ENCODE results near the gene HNRNPDL. TPM values are rescaled to one million over a fixed set of nuclear protein-coding genes. Genes with fewer than 3 reads are reported as not detected.
A peak's percentile ranks its signal among the peaks of the same experiment; 100 is the strongest.
"Not testable (repeated sequence)": the region's sequence is repeated elsewhere in the genome, so short reads cannot be mapped to it uniquely, and the experiment has no call there.

HNRNPDL gene
- total RNA-seq (100 to 1,000 TPM; 139 to 218 TPM), polyA plus RNA-seq (ENCODE audit: insufficient read length in 6 of 6) (100 to 1,000 TPM; 458 to 593 (median 518) TPM)
- long read RNA-seq, donor 1, transcript HNRNPDL-204 (7 exons, 2,404 nt): minor isoform, 62 of 482 reads
- long read RNA-seq, donor 1, transcript HNRNPDL-202 (9 exons, 1,402 nt): minor isoform, 6 of 482 reads
- long read RNA-seq, donor 1, transcript HNRNPDL-201 (8 exons, 3,781 nt): major isoform, 99 of 482 reads
- long read RNA-seq, donor 1, partial matches to known transcripts: 236 of 482 reads
- long read RNA-seq, donor 1, other reads (novel, unspliced or antisense): 77 of 482 reads
- long read RNA-seq, donor 2, transcript HNRNPDL-202 (9 exons, 1,402 nt): minor isoform, 9 of 562 reads
- long read RNA-seq, donor 2, transcript HNRNPDL-204 (7 exons, 2,404 nt): minor isoform, 45 of 562 reads
- long read RNA-seq, donor 2, transcript HNRNPDL-201 (8 exons, 3,781 nt): major isoform, 112 of 562 reads
- long read RNA-seq, donor 2, partial matches to known transcripts: 353 of 562 reads
- long read RNA-seq, donor 2, other reads (novel, unspliced or antisense): 41 of 562 reads
- long read RNA-seq, donor 3, transcript HNRNPDL-204 (7 exons, 2,404 nt): minor isoform, 64 of 265 reads
- long read RNA-seq, donor 3, transcript HNRNPDL-201 (8 exons, 3,781 nt): major isoform, 107 of 265 reads
- long read RNA-seq, donor 3, transcript HNRNPDL-202 (9 exons, 1,402 nt): minor isoform, 8 of 265 reads
- long read RNA-seq, donor 3, partial matches to known transcripts: 80 of 265 reads
- long read RNA-seq, donor 3, other reads (novel, unspliced or antisense): 5 of 265 reads
- long read RNA-seq, donor 4, transcript HNRNPDL-201 (8 exons, 3,781 nt): major isoform, 45 of 95 reads
- long read RNA-seq, donor 4, transcript HNRNPDL-207 (7 exons, 3,968 nt): minor isoform, 5 of 95 reads
- long read RNA-seq, donor 4, transcript HNRNPDL-204 (7 exons, 2,404 nt): minor isoform, 10 of 95 reads
- long read RNA-seq, donor 4, partial matches to known transcripts: 27 of 95 reads
- long read RNA-seq, donor 4, other reads (novel, unspliced or antisense): 4 of 95 reads
- long read RNA-seq, donor 5, transcript HNRNPDL-202 (9 exons, 1,402 nt): minor isoform, 6 of 232 reads
- long read RNA-seq, donor 5, transcript HNRNPDL-204 (7 exons, 2,404 nt): minor isoform, 50 of 232 reads
- long read RNA-seq, donor 5, transcript HNRNPDL-201 (8 exons, 3,781 nt): major isoform, 78 of 232 reads
- long read RNA-seq, donor 5, partial matches to known transcripts: 97 of 232 reads
- long read RNA-seq, donor 5, other reads (novel, unspliced or antisense): 0 of 232 reads
- long read RNA-seq, donor 6, transcript HNRNPDL-201 (8 exons, 3,781 nt): major isoform, 93 of 269 reads
- long read RNA-seq, donor 6, transcript HNRNPDL-202 (9 exons, 1,402 nt): minor isoform, 8 of 269 reads
- long read RNA-seq, donor 6, transcript HNRNPDL-204 (7 exons, 2,404 nt): minor isoform, 54 of 269 reads
- long read RNA-seq, donor 6, partial matches to known transcripts: 111 of 269 reads
- long read RNA-seq, donor 6, other reads (novel, unspliced or antisense): 0 of 269 reads
- long read RNA-seq, donor 7, transcript HNRNPDL-201 (8 exons, 3,781 nt): minor isoform, 50 of 232 reads
- long read RNA-seq, donor 7, transcript HNRNPDL-204 (7 exons, 2,404 nt): major isoform, 66 of 232 reads
- long read RNA-seq, donor 7, partial matches to known transcripts: 65 of 232 reads
- long read RNA-seq, donor 7, other reads (novel, unspliced or antisense): 47 of 232 reads
- long read RNA-seq, donor 8, transcript HNRNPDL-202 (9 exons, 1,402 nt): minor isoform, 9 of 297 reads
- long read RNA-seq, donor 8, transcript HNRNPDL-204 (7 exons, 2,404 nt): minor isoform, 30 of 297 reads
- long read RNA-seq, donor 8, transcript HNRNPDL-201 (8 exons, 3,781 nt): major isoform, 67 of 297 reads
- long read RNA-seq, donor 8, partial matches to known transcripts: 183 of 297 reads
- long read RNA-seq, donor 8, other reads (novel, unspliced or antisense): 7 of 297 reads
- long read RNA-seq, donor 9: 0 reads
- long read RNA-seq, donor 10, transcript HNRNPDL-201 (8 exons, 3,781 nt): major isoform, 95 of 128 reads
- long read RNA-seq, donor 10, transcript HNRNPDL-202 (9 exons, 1,402 nt): minor isoform, 8 of 128 reads
- long read RNA-seq, donor 10, partial matches to known transcripts: 17 of 128 reads
- long read RNA-seq, donor 10, other reads (novel, unspliced or antisense): 4 of 128 reads
- long read RNA-seq, donor 11, transcript HNRNPDL-202 (9 exons, 1,402 nt): minor isoform, 8 of 304 reads
- long read RNA-seq, donor 11, transcript HNRNPDL-204 (7 exons, 2,404 nt): minor isoform, 47 of 304 reads
- long read RNA-seq, donor 11, transcript HNRNPDL-201 (8 exons, 3,781 nt): major isoform, 108 of 304 reads
- long read RNA-seq, donor 11, partial matches to known transcripts: 141 of 304 reads
- long read RNA-seq, donor 11, other reads (novel, unspliced or antisense): 0 of 304 reads
- long read RNA-seq, donor 12, transcript HNRNPDL-202 (9 exons, 1,402 nt): minor isoform, 8 of 406 reads
- long read RNA-seq, donor 12, transcript HNRNPDL-204 (7 exons, 2,404 nt): minor isoform, 53 of 406 reads
- long read RNA-seq, donor 12, transcript HNRNPDL-201 (8 exons, 3,781 nt): major isoform, 68 of 406 reads
- long read RNA-seq, donor 12, partial matches to known transcripts: 226 of 406 reads
- long read RNA-seq, donor 12, other reads (novel, unspliced or antisense): 50 of 406 reads

GRCh38 chr4:82430193-82430963 is at the start of gene HNRNPDL, which contains the start of gene ENOPH1:
Gene HNRNPDL (minus strand): TSS chr4:82430462. CDS start chr4:82429690, 772 bp downstream.
Gene ENOPH1 (plus strand): TSS chr4:82430590. CDS start chr4:82430830, 240 bp downstream.
- Histone ChIP-seq H3K9me3 (no peaks in the 10 kb centered on the region), H3K36me3 (peaks cover 4 to 21% of the 10 kb centered on the region in 2 donors), H3K27ac (peak within 1 kb of the TSS; percentile 99), H3K4me3 (peak within 1 kb of the TSS; percentile 86 to 97), H3K4me1 (peaks cover 17 to 54% of the 10 kb centered on the region in 2 donors), H3K27me3 (no peaks in the 10 kb centered on the region)
- TF ChIP-seq, protein P1, sequence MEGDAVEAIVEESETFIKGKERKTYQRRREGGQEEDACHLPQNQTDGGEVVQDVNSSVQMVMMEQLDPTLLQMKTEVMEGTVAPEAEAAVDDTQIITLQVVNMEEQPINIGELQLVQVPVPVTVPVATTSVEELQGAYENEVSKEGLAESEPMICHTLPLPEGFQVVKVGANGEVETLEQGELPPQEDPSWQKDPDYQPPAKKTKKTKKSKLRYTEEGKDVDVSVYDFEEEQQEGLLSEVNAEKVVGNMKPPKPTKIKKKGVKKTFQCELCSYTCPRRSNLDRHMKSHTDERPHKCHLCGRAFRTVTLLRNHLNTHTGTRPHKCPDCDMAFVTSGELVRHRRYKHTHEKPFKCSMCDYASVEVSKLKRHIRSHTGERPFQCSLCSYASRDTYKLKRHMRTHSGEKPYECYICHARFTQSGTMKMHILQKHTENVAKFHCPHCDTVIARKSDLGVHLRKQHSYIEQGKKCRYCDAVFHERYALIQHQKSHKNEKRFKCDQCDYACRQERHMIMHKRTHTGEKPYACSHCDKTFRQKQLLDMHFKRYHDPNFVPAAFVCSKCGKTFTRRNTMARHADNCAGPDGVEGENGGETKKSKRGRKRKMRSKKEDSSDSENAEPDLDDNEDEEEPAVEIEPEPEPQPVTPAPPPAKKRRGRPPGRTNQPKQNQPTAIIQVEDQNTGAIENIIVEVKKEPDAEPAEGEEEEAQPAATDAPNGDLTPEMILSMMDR (IDR thresholded peaks at IDR 0.05): no peak
- DNase-seq (peak; percentile 95 to 99 (median 97)), ATAC-seq (peak; percentile 86)
- intact Hi-C loops (cut with DNase I): no loop called here

GRCh38 chr4:82479562-82479961 is 49.3 kb upstream of the HNRNPDL start:
- ATAC-seq: no peak
- Histone ChIP-seq H3K36me3 (no peaks in the 10 kb centered on the region), H3K27me3 (no peaks in the 10 kb centered on the region), H3K4me1 (no peaks in the 10 kb centered on the region), H3K4me3 (no peak overlapping the region), H3K9me3 (no peaks in the 10 kb centered on the region), H3K27ac (no peak overlapping the region)
- intact Hi-C loops (cut with DNase I): no loop called here
- peak in 1 of 4 donors; percentile 58 for DNase-seq
- TF ChIP-seq, protein P1 (IDR thresholded peaks at IDR 0.05): no peak

GRCh38 chr4:82477469-82477868 is 47.2 kb upstream of the HNRNPDL start:
- H3K27ac ChIP-seq; H3K27me3 ChIP-seq; intact Hi-C loops (cut with DNase I); H3K36me3 ChIP-seq; ATAC-seq; H3K9me3 ChIP-seq; DNase-seq; H3K4me1 ChIP-seq; H3K4me3 ChIP-seq: not testable (repeated sequence)

GRCh38 chr4:82475931-82476330 is 45.7 kb upstream of the HNRNPDL start:
- ATAC-seq; H3K9me3 ChIP-seq; DNase-seq; H3K27me3 ChIP-seq; H3K4me3 ChIP-seq; H3K36me3 ChIP-seq; H3K27ac ChIP-seq; H3K4me1 ChIP-seq; intact Hi-C loops (cut with DNase I): not testable (repeated sequence)

All from left lung (tissue), 14 donors.